ENCODE data around the gene ARID3C. TPM values are rescaled to one million over a fixed set of nuclear protein-coding genes. Genes with fewer than 3 reads are reported as not detected.

ARID3C gene
- total RNA-seq, 1 donor from 2014 or later = not detected

GRCh38 chr9:34633166-34633565 is 4.3 kb upstream of the ARID3C start:
- H3K27me3 Mint-ChIP-seq = peaks cover 44% of the 10 kb centered on the region
- H3K9me3 Mint-ChIP-seq = no peaks in the 10 kb centered on the region
- no peaks in the 10 kb centered on the region for H3K36me3 Mint-ChIP-seq
- peaks cover 30% of the 10 kb centered on the region for H3K4me1 Mint-ChIP-seq (ENCODE audit: unreplicated experiment)
- TF ChIP-seq CTCF (conservative IDR thresholded peaks at IDR 0.05) = no peak
- no peak for DNase-seq (ENCODE audit: extremely low spot score, unreplicated experiment)
- no peak overlapping the region for H3K4me3 Mint-ChIP-seq
- no peak overlapping the region for H3K27ac Mint-ChIP-seq

GRCh38 chr9:34630402-34631154 is 1.7 kb upstream of the ARID3C start:
- Mint-ChIP-seq H3K36me3 (peaks cover 4% of the 10 kb centered on the region), H3K4me3 (peak overlapping the region; percentile 37), H3K27me3 (peaks cover 70% of the 10 kb centered on the region)

GRCh38 chr9:34629491-34629808 is 584 bp upstream of the ARID3C start:
- peaks cover 17% of the 10 kb centered on the region for H3K4me1 Mint-ChIP-seq (ENCODE audit: unreplicated experiment)
- H3K27me3 Mint-ChIP-seq = peaks cover 78% of the 10 kb centered on the region
- no peak overlapping the region for H3K27ac Mint-ChIP-seq
- peak overlapping the region; percentile 83 for H3K4me3 Mint-ChIP-seq
- TF ChIP-seq CTCF (conservative IDR thresholded peaks at IDR 0.05) = no peak
- H3K9me3 Mint-ChIP-seq = no peaks in the 10 kb centered on the region
- DNase-seq (ENCODE audit: extremely low spot score, unreplicated experiment) = no peak
- H3K36me3 Mint-ChIP-seq = peaks cover 4% of the 10 kb centered on the region

More at GRCh38 chr9:34630402-34631154, 1.7 kb upstream of the ARID3C start:
- H3K9me3 Mint-ChIP-seq = no peaks in the 10 kb centered on the region
- no peak for TF ChIP-seq CTCF (conservative IDR thresholded peaks at IDR 0.05)
- no peak overlapping the region for H3K27ac Mint-ChIP-seq
- H3K4me1 Mint-ChIP-seq (ENCODE audit: unreplicated experiment) = peaks cover 21% of the 10 kb centered on the region
- DNase-seq (ENCODE audit: extremely low spot score, unreplicated experiment) = no peak

GRCh38 chr9:34627716-34628655 is 880 bp downstream of the ARID3C start:
- H3K4me1 Mint-ChIP-seq (ENCODE audit: unreplicated experiment) = peaks cover 12% of the 10 kb centered on the region
- H3K36me3 Mint-ChIP-seq = peaks cover 4% of the 10 kb centered on the region
- no peak for DNase-seq (ENCODE audit: extremely low spot score, unreplicated experiment)
- TF ChIP-seq CTCF (conservative IDR thresholded peaks at IDR 0.05) = no peak
- no peak overlapping the region for H3K27ac Mint-ChIP-seq
- H3K9me3 Mint-ChIP-seq = no peaks in the 10 kb centered on the region
- H3K4me3 Mint-ChIP-seq = peak overlapping the region; percentile 84
- H3K27me3 Mint-ChIP-seq = peaks cover 88% of the 10 kb centered on the region

- no peak for DNase-seq (ENCODE audit: extremely low spot score, unreplicated experiment)
- H3K36me3 Mint-ChIP-seq = peaks cover 4% of the 10 kb centered on the region
- H3K4me3 Mint-ChIP-seq = no peak overlapping the region
- H3K27me3 Mint-ChIP-seq = peaks cover 71% of the 10 kb centered on the region
- peaks cover 16% of the 10 kb centered on the region for H3K4me1 Mint-ChIP-seq (ENCODE audit: unreplicated experiment)
- H3K27ac Mint-ChIP-seq = no peak overlapping the region
- no peak for TF ChIP-seq CTCF (conservative IDR thresholded peaks at IDR 0.05)
- no peaks in the 10 kb centered on the region for H3K9me3 Mint-ChIP-seq
These were observed 3.7 kb downstream of the ARID3C start for GRCh38 chr9:34625186-34625486.

Data from type B pancreatic cell (in vitro differentiated cells).